AG04449 (cell line): Measurements from ENCODE around the gene SLC16A9.
A peak's percentile ranks its signal among the peaks of the same experiment; 100 is the strongest.

ENCODE experiments used
- CTCF ChIA-PET: fragments of 350-600 bp; formaldehyde crosslinking; extraction: SDS; loops from one replicate; lab custom pipeline; 2021; ENCODE audit warnings: antibody characterized with exemption; lab: Yijun Ruan, JAX
- POLR2A ChIA-PET: fragments of 400-600, 350-600 bp; formaldehyde crosslinking; extraction: SDS; loops from one replicate; lab custom pipeline; 2020; ENCODE audit warnings: antibody characterized with exemption, inconsistent platforms; lab: Yijun Ruan, JAX
- DNase-seq: peaks from one replicate; pipeline ENCODE4 v3.0.0-alpha.2; 2010; ENCODE audit warnings: low read depth, low spot score
- H3K4me3 ChIP-seq: 2 replicates; pipeline ENCODE4 v1.5.1; 2011; ENCODE audit warnings: low read depth, mild to moderate bottlenecking, control low read depth, low read length
- CTCF ChIP-seq: IDR thresholded peaks from one replicate; pipeline ENCODE4 v1.5.1; 2011; ENCODE audit warnings: mild to moderate bottlenecking, moderate library complexity, low read length, control low read depth, inconsistent platforms; ENCODE audit not compliant: insufficient read depth; ENCODE audit errors: missing control alignments

Gene SLC16A9

GRCh38 chr10:59682986-59683937 lies 26.4 kb downstream of the SLC16A9 start:
- TF ChIP-seq CTCF, result no peak
- no peak for DNase-seq
- no peak overlapping the region for H3K4me3 ChIP-seq
- POLR2A ChIA-PET, result interaction anchor here (0.6 kb wide), 1 partner anchor 170 kb away, joined by 3 read pairs; no protein-coding TSS in a partner anchor
- CTCF ChIA-PET, result no interaction called here

GRCh38 chr10:59680199-59680598 lies 29.5 kb downstream of the SLC16A9 start:
- ChIA-PET POLR2A (no interaction called here), CTCF (no interaction called here)
- no peak for TF ChIP-seq CTCF
- no peak overlapping the region for H3K4me3 ChIP-seq
- DNase-seq, result no peak

- no peak for DNase-seq
- CTCF ChIA-PET, result no interaction called here
- POLR2A ChIA-PET, result no interaction called here
- TF ChIP-seq CTCF, result no peak
- H3K4me3 ChIP-seq, result no peak overlapping the region
Measured at GRCh38 chr10:59678884-59679301, 30.8 kb downstream of the SLC16A9 start.

DNA sequence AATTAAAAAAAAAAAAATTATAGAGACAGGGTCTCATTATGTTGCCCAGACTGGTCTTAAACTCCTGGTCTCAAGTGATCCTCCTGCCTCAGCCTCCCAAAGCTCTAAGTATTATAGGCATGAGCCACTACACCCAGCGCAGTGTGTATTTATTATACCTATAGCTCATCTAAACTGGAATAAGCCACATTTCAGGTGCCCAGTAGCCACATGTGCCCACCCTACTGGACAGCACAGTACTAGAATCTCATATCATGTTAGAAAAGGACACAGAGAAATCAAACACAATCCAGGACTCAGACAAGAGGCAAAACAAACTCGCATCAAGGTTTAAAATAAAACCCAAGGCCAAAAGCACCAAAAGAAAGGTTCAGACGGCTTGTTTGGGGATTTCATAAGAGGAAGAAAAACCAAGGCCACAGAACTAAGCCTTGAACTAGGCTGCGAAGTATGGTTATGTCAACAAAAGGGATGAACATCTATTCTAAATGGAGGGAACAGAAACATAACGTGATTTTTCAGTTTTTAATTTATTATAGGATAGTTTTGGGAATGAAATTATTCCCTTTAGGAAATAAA lies 32.3 kb downstream of the SLC16A9 start:
- TF ChIP-seq CTCF, result no peak
- no peak overlapping the region for H3K4me3 ChIP-seq
- ChIA-PET POLR2A (no interaction called here), CTCF (no interaction called here)
- DNase-seq, result no peak

DNA sequence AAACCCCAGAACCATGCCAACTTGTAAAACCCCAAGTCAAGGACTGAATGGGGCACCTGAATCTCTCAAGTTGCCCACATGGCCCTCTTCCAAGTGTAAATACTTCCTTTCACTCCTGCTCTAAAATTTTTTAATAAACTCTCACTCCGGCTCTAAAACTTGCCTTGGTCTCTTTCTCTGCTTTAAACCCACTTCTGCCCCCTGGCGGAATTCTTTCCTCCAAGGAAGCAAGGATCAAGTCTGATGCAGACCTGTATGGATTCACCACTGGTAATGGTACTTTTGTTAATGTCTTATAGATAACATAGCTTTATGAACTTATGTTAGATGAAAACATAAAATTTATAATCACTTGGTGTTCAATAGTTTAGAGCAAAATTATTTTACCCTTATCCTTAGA lies 33.8 kb downstream of the SLC16A9 start:
- CTCF ChIA-PET, result no interaction called here
- DNase-seq, result no peak
- no peak for TF ChIP-seq CTCF

DNA sequence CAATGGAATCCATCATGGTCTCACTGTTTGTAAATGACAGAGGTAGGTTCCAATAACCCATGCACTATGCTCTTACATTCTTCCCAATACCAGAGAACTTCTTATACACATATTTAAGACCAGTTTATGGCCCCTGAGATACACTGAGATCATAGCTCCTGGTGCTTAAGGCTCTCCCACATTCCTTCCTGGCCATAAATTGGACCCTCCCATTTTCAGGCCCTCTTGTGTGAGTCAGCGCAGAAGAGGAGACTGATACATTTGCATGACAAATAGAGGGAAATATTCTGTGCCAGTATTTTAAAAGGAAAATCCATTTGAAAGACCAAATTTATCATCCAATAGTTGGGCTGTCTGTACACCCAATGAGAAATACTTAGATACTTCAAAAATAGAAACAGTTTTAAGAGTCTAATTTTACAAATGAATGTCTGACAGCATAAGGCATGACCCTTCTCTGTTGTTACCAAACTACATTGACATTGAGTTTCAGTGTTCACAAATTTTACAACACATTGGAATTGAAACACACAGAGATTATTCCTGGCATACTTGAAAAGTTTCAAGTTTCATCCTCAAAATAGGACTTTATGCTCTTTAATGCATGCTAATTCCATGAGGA lies 35.3 kb downstream of the SLC16A9 start:
- TF ChIP-seq CTCF, result no peak
- POLR2A ChIA-PET, result no interaction called here
- H3K4me3 ChIP-seq, result no peak overlapping the region
- CTCF ChIA-PET, result no interaction called here
- DNase-seq, result peak; percentile 3

More for the DNA sequence above, 33.8 kb downstream of the SLC16A9 start:
- POLR2A ChIA-PET, result no interaction called here
- no peak overlapping the region for H3K4me3 ChIP-seq
